NCI-H226 (cell line): ENCODE data around the gene SLC6A9.

Experiments used
- DNase-seq: peaks from one replicate; pipeline ENCODE4 v3.0.0-alpha.2; 2015

Gene SLC6A9

GRCh38 chr1:43998000-43998378 is 33.3 kb downstream of the SLC6A9 start:
- DNase-seq, result no peak

GRCh38 chr1:43997295-43997999 is 33.8 kb downstream of the SLC6A9 start:
- DNase-seq, result no peak

- no peak for DNase-seq
These were observed 34.5 kb downstream of the SLC6A9 start for GRCh38 chr1:43996733-43997115.

GRCh38 chr1:43995984-43996732 is 35.1 kb downstream of the SLC6A9 start:
- DNase-seq, result no peak

- peak; percentile 71 for DNase-seq
These were observed 36.2 kb downstream of the SLC6A9 start for GRCh38 chr1:43994794-43995790.

- DNase-seq, result peak; percentile 18
These were observed 37.2 kb downstream of the SLC6A9 start for GRCh38 chr1:43994071-43994470.

GRCh38 chr1:43993206-43993914 is 37.9 kb downstream of the SLC6A9 start:
- DNase-seq, result no peak

- no peak for DNase-seq
These were observed 38.8 kb downstream of the SLC6A9 start for GRCh38 chr1:43992232-43992995.

- DNase-seq, result peak; percentile 95
These were observed 39.6 kb downstream of the SLC6A9 start, which contains the start of gene CCDC24 for GRCh38 chr1:43991476-43992231. Gene CCDC24, plus strand, starts transcription at chr1:43991599. Its CDS starts 280 bp downstream, at chr1:43991879.

- DNase-seq, result no peak
These were observed 40.1 kb downstream of the SLC6A9 start for GRCh38 chr1:43991200-43991475.

GRCh38 chr1:43990271-43991199 is 40.7 kb downstream of the SLC6A9 start:
- no peak for DNase-seq

- DNase-seq, result no peak
These were observed 43.9 kb downstream of the SLC6A9 start for GRCh38 chr1:43987159-43987902.

- peak; percentile 54 for DNase-seq
These were observed 44.5 kb downstream of the SLC6A9 start for GRCh38 chr1:43986712-43987111.

GRCh38 chr1:43985984-43986595 is 45.2 kb downstream of the SLC6A9 start:
- peak; percentile 79 for DNase-seq

- DNase-seq, result no peak
These were observed 46.4 kb downstream of the SLC6A9 start for GRCh38 chr1:43984855-43985254.

- no peak for DNase-seq
These were observed 47.9 kb downstream of the SLC6A9 start for GRCh38 chr1:43983253-43983899.

GRCh38 chr1:43982808-43983207 is 48.5 kb downstream of the SLC6A9 start:
- no peak for DNase-seq

- DNase-seq, result no peak
These were observed 49.0 kb downstream of the SLC6A9 start for GRCh38 chr1:43982241-43982640.
